ENCODE data around the gene NTN4. TPM values are rescaled to one million over a fixed set of nuclear protein-coding genes. Genes with fewer than 3 reads are reported as not detected.
"Not testable (repeated sequence)": the region's sequence is repeated elsewhere in the genome, so short reads cannot be mapped to it uniquely, and the experiment has no call there.

NTN4 gene
- total RNA-seq, 1 experiment from 2014 or later, result 21.5 TPM

DNA sequence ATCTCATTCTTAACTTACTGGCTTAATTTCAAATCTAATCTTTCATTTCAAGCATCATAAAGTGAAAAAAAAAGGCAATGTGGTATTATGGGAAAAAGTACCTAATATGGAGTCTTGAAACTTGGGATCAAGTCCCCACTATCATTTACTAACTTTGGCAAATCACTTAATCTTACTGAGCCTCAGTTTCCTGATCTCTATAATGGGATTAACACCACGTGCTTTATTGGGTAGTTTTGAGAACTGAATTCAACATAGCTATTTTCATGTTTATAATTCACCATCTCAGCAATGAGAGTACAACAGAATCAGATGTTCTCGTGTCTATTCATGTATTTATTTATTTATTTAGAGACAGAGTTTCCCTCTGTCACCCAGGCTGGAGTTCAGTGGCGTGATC is 78.3 kb downstream of the NTN4 start:
- no peak for DNase-seq (ENCODE audit: low read depth)

DNA sequence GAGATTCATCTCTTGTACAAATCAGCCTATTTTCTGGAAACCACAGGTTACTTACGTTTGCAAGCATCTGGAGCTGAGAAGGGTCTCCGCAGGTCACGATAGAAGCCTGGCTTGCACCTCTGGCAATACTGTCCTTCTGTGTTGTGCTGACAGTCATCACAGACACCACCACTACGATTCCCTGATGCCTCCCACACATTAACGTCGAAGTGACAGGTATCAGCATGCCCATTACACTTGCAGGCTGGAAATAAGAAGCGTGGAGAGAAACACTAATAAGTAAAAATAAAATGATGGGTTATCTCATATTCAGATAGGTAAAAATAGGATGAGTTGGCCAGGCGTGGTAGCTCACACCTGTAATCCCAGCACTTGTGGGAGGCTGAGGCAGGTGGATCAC is 80.2 kb downstream of the NTN4 start:
- no peak for DNase-seq (ENCODE audit: low read depth)

DNA sequence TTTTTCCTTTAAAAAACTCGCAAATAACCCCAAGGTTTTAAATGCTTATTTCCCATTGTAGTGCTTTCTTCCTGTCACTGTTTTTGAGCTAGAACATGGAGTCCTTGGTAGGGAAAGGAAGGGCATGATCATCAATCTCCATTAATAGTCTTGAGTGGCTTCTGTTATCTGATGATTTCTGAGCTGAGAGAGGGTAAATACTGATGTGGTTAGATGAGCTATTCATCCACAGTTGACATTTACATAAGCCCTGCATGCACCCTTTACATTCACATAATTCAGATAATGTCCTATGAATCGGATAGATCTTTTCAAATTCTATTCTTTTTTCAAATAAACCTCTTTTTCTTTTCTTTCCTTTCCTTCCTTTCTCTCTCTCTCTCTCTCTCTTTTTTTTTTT is 81.4 kb downstream of the NTN4 start:
- no peak for DNase-seq (ENCODE audit: low read depth)

DNA sequence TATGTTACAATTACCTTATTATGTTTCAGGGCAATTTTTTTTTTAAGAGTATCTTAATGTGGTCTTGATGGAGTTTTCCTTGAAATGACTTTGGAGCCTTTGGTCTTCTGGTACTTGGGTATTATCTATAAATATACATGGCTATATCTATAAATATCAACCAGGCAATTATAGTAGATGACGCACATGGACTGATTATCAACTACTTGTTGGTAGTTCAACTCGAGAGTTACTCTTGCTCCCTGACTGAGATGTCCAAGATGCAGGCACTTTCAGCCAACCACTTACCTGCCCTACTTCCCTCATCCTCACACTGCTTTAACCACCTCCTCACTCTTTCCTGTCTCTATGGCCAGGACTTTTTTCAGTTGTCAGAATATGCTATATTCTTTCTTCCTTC is 85.4 kb downstream of the NTN4 start:
- DNase-seq (ENCODE audit: low read depth), result no peak

DNA sequence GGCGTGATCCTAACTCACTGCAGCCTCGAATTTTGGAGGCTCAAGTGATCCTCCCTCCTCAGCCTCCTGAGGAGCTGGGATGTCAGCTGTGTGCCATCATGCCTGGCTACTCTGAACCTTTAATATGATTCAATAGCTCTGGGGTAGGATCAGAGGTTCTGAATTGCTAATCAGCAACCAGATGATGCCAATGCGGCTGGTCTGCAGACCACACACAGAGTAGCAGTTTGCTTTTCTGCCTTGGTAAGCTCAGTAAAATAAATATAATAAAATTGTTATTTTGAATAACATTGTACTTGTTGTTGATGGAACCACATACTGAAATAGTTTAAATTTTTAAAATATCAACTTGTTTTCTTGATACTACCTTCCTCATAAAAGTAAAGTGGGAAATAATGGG is 86.6 kb downstream of the NTN4 start:
- DNase-seq (ENCODE audit: low read depth), result no peak

DNA sequence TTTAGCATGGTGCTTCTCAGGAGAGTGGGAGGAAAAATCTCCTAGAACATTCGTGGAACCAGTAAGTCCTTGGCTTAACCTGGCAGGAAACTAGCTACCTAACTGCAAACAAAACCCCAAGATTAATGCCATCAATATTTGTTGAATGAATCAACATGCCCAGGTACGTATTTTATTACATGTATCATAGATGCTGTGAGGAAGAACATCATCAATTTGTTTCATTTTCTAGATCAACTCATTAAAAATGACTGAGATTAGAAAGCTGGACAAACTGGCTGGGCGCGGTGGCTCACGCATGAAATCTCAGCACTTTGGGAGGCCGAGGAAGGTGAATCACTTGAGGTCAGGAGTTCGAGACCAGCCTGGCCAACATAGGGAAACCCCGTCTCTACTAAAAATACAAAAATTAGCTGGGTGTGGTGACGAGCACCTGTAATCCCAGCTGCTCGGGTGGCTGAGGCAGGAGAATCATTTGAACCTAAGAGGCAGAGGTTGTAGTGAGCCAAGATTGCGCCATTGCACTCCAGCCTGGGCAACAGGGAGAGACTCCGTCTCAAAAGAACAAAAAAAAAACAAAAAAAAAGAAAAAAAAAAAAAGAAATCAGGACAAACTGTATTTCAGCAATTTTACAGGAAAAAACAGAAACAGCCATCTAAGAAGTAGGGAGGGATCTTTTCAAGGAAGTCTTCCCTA is 88.7 kb downstream of the NTN4 start:
- peak; percentile 38 for DNase-seq (ENCODE audit: low read depth)

DNA sequence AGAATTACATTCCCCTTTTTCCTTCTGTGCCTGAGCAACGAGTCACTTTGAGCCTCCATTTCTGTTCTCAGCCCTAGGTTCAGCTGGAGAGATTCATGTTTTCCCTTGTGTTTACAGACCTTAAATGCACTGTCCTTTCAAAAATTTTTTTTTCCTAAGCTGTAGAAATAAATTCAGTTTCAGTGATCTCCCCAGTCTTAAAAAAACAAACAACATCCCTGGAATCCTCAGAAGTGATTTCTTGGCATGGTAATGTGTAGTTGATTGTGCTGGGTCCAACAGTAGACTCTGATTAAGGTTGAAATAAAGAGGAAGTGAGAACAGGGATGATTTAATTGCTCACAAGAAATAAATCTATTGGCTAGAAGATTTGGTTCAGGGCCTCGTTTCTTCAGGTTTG is 89.3 kb downstream of the NTN4 start:
- peak; percentile 57 for DNase-seq (ENCODE audit: low read depth)

DNA sequence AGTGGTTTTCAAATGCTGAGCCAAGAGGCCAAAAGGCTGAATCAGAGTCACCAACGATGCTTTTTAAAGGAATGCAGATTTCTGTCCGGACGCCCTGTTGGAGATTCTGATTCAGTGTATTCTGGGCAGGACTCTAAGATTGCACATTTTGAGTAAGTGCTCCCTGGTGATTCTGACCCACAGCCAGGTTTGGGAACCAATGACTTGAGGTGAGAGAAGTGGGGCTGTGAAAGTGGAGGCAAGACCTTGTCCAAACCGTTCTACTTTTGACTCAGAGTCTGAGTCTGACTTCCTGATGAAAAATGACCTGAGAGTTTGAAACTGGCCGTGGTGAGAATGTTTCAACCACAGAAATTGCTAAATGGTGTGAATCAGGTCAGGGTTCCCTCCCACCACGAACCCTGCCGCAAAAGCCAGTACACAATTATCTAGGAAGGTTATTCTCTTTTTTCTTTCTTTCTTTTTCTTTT is 90.2 kb downstream of the NTN4 start:
- DNase-seq (ENCODE audit: low read depth), result peak; percentile 96

DNA sequence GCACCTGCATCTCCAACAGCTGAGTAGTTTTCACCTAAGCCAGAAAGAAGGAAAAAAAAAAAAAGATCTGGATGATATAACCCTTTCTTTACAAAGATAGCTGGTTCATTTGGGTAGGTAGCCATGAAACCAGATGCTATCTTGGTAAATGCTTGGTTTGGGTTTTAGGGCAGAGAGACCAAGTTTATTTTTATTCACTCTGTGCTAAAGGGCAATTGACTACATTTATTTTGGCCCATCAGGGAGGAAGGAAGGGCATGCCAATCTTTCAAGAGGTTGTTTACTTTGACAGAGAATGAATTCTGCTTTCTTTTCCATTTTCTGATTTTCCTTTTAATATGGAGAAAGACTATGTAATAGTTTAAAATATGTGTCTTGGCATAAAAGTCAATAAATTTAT is 91.0 kb downstream of the NTN4 start:
- DNase-seq (ENCODE audit: low read depth), result no peak

DNA sequence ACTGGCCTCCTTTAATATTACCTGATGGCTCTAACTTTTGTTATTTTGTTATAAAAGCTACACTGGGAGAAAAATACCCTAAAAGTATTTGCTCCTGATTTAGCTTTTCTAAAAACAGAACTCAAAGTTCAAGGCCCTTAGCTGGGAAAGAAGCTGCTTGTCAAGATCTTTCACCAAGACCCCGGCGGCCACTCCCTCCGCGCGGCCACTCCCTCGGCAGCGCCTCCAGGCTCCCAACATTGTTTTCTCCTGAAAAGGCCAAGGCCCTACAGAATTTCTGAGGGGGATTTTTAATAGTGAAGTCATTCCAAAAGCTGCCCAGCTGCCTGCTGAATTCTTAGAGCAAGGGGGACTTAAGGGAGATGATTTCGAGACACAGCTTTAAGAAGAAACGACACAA is 96.4 kb downstream of the NTN4 start:
- no peak for DNase-seq (ENCODE audit: low read depth)

DNA sequence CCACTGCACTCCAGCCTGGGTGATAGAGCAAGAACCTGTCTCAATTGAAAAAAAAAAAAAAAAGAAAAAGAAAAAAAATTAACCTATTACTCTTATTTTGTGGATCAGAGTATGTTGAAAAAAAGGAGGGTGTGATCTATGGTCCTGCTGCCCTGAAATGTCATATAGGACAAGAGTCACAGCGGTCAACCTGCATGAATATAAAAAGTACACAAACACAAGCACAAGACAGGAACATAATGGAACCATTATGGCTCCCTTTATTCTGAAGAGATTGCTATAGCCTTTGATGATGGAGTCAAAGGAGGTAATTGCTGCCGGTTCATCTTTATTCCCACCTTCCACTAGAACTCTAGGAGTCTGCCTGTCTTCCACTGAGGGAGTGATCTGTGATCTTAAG is 96.9 kb downstream of the NTN4 start:
- no peak for DNase-seq (ENCODE audit: low read depth)

DNA sequence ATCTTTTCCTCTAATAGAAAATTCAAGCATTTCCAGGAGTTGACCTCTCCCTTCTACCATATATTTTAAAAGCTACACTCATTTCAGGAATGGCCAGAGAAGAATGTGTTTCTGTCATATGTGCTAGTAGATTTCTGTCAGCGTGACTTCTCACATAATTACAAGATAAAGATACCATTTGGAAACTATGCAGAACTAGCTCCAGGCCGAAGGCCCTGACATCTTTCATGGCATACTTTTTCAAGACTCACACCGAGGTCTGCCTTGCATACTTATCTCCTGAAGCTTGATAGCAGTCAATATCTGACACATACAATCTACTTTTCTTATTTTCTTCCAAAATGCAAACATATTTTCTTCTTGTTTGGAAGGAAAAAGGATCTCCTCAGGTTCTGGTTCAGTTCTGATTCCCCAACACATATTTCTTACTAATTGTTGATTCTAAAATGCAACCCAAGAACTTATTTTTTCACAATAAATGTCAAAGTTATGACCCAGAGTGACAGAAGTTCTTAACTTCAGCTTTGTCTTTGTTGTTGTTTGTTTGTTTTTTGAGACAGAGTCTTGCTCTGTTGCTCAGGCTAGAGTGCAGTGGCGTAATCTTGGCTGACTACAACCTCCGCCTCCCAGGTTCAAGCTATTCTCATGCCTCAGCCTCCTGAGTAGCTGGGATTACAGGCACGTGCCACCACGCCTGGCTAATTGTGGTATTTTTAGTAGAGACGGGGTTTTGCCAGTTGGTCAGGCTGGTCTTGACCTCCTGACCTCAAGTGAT is 99.5 kb downstream of the NTN4 start:
- DNase-seq (ENCODE audit: low read depth), result no peak

DNA sequence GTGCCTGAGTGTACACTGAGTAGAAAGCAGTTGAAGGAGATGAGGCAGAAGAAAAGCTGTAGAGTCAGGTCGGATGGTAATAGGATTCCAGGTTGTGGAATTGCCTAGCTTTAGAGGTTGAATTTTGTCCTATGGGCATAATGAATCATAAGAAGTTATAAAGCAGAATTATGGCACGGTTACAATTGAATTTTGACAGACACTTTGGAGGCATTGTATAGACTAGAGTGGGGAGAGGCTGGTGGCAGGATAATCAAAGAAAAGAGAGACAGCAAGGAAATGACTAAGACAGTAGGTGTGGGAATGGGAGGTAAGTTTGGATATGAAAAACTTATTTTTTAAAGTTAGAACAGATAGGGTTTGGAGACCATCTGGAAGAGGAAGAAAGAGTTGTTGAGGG is 102.6 kb downstream of the NTN4 start:
- no peak for DNase-seq (ENCODE audit: low read depth)

DNA sequence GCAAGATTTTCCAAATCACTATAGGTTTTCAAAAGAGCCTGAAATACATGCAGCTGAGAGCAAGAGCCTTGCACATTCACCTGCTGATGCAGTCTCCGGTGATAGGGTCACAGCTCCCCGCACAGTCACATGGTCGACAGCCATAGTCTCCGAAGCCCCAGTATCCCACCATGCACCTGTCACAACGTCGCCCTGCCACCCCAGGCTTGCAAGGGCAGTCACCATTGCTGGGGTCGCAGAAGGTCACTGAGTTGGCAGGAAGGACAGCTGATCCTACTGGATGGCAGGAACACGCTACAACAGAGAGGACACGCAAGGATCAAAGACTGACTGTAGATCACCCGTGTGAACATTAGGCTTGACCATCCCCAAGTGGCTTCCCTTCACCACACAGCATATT is 107.1 kb downstream of the NTN4 start:
- DNase-seq (ENCODE audit: low read depth), result no peak

DNA sequence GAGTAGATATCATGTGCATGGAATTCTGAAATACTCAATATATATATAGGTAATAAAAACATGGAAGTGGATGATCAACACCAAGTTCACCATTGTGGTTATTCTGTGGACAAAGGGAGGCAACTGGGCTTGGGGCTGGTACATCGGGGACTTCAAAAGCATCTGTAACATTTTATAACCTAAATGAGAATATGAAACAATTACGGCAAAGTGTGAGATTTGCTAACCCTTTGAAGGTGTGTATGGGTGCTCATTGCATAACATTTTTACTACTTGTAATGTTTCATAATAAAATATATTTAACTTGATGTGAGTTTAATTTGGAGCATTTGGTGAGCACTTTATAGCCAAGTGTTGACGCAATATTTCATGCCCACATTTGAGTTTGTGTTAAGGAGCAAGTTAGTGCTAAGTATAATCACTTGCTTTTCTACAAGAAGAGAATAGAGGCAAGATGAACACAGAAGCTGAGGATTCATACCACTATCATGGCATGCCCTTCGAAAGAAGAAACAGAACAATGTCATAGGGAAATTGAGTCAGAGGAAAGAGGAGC is 109.3 kb downstream of the NTN4 start:
- DNase-seq (ENCODE audit: low read depth), result no peak

DNA sequence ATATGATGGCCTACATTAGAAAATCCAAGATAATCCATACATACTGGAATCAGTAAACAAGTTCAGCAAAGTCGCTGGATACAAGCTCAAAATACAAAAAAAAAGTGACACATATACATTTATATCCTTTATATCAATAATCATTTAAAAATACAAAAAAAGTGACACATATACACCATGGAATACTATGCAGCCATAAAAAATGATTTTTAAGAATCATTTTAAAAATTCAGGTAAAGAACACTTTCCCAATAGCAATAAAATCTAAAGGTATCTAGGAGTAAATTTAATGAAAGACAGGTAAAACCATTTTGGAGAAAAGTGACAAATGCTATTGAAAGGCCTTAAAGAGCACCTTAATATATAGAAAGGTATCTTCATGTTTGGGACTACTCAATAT is 111.9 kb downstream of the NTN4 start:
- no peak for DNase-seq (ENCODE audit: low read depth)

DNA sequence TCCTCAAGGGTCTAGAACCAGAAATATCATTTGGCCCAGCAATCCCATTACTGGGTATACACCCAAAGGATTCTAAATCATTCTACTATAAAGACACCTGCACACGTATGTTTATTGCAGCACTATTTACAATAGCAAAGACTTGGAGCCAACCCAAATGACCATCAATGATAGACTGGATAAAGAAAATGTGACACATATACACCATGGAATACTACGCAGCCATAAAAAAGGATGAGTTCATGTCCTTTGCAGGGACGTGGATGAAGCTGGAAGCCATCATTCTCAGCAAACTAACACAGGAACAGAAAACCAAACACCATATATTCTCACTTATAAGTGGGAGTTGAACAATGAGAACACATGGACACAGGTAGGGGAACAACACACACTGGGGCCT is 112.8 kb downstream of the NTN4 start:
- not testable (repeated sequence) for DNase-seq (ENCODE audit: low read depth)

DNA sequence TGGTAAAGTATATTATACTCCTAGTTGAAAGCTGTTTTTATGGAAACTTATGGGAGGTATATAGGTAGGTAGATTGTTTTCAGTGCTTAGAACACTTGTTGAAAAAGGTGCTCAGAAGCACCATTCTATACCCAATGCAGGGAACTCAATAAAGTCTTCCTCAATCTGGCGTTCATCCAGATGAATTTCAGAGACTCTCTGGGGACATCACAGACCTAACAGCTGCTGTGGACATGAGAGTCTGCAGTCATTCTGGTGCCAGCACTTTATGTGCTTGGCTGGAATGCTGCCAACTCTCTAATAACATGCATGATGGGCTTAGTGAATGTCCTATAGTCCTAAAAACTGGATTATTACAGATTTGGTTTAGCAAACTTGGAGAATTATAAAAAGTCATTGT is 115.9 kb downstream of the NTN4 start:
- peak; percentile 7 for DNase-seq (ENCODE audit: low read depth)

DNA sequence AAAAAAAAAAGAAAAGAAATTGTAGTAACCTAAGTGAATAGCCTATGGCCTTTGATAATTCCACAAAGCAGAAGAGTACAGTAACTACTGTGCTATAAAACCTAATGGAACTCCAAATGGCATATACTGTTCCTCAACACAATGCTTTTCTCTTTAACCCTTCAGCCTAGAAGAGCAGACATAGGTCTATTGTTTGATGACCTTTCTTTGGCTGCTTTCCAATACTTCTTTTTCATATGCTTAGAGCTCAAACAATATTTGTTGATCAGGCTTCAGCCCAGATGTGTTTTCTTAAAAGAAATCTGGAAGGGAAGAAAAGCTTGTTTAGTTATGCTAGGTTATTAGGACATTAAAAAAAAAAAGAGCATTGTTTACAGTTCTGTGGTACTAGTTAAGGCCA is 116.4 kb downstream of the NTN4 start:
- DNase-seq (ENCODE audit: low read depth), result no peak

DNA sequence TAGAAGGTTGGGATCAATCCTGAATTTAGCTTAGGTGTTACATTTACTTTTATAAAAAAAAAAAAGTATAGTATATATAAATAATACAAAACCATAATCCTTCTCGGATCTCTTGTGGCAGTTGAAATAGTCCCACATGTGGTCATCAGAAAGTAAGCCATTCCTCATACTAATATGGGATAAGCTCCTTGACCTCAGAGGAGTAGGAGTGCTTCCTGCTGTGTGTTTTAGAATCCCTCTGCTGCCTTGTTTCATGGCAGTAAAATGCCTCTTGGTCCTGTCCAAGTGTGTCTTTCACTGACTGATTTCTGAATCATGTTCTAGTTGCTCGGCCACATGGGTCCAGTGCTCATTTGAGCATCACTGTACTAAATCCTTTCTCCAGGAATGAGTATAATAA is 117.0 kb downstream of the NTN4 start:
- DNase-seq (ENCODE audit: low read depth), result no peak

DNA sequence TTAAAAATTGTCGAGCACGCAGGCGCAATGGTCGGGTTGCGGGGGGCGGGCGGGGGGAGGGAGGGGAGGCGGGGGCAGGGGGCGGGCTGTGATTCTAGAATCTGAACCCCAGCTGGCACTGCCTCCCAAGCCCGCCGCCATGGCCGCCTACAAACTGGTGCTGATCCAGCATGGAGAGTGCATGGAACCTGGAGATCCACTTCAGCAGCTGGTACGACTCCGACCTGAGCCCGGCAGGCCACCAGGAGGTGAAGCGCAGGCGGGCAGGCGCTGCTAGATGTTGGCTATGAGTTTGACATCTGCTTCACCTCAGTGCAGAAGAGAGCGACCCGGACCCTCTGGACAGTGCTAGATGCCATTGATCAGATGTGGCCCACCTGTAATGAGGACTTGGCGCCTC is 118.4 kb downstream of the NTN4 start:
- DNase-seq (ENCODE audit: low read depth), result no peak

DNA sequence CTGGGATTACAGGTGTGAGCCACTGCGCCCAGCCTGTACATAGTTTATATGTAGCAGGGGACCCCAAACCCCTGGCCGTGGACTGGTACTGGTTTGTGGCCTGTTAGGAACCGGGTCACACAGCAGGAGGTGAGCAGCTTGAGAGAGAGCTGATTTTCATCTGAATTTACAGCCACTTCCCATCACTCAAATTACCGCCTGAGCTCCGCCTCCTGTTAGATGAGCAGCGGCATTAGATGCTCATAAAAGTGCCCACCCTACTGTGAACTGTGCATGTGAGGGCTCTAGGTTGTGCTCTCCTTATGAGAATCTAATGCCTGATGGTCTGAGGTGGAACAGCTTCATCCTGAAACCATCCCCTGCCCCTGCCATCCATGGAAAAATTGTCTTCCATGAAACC is 119.3 kb downstream of the NTN4 start:
- no peak for DNase-seq (ENCODE audit: low read depth)

DNA sequence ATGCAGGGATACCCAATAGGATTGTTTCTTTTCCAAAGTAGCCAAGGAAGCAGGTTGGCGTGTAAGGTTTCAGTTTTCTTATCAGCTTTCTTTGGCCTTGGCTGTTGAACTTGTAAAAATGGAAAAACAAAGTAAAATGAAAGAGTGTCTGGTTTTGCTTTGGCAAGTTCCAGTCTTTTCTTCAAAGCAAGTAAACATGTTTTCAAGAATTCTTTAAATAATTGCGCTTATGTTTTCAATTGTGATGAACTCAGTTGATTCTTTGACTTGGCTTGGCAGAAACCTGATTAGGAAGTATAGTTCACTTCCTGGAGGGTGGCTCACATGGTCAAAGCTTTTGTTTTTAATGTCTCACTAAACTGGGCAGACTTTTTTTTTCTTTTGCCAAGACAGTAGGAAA is 127.0 kb downstream of the NTN4 start:
- no peak for DNase-seq (ENCODE audit: low read depth)
